Esophagus squamous epithelium (tissue), 5 donors: ENCODE results near the gene FAAH2. TPM values are rescaled to one million over a fixed set of nuclear protein-coding genes. Genes with fewer than 3 reads are reported as not detected.
A peak's percentile ranks its signal among the peaks of the same experiment; 100 is the strongest.

Source experiments
- DNase-seq: peaks from one replicate; lab custom pipeline; 2025; lab: John Stamatoyannopoulos, UW
- H3K27ac ChIP-seq, 4 donors: fragments of 200-600 bp; sonication (generic); one replicate each; pipeline ENCODE4 v1.5.1; 2016 to 2019; ENCODE audit warnings: mild to moderate bottlenecking in 1 of 4
- H3K27me3 ChIP-seq, 4 donors: fragments of 200-600 bp; sonication (generic); 1 replicate in 3 of 4; 2 replicates in 1 of 4; pipeline versions ENCODE4 v1.5.1 to v1.6.0; 2017 to 2021; ENCODE audit warnings: antibody characterized with exemption in 1 of 4
- H3K36me3 ChIP-seq, 3 donors: fragments of 200-600 bp; sonication (generic); one replicate each; pipeline ENCODE4 v1.5.1; 2016 to 2019
- H3K4me1 ChIP-seq, 3 donors: fragments of 200-600 bp; sonication (generic); one replicate each; pipeline ENCODE4 v1.5.1; 2017 to 2019
- H3K4me3 ChIP-seq, 4 donors: fragments of 200-600 bp; sonication (generic); 1 replicate in 3 of 4; 2 replicates in 1 of 4; pipeline ENCODE4 v1.5.1; 2016 to 2019; ENCODE audit warnings: mild to moderate bottlenecking in 2 of 4, moderate library complexity in 1 of 4
- H3K9me3 ChIP-seq, 3 donors: fragments of 200-600 bp; sonication (generic); one replicate each; pipeline ENCODE4 v1.5.1; 2016 to 2019
- POLR2A ChIP-seq, 4 donors: fragments of 450-650 bp; IDR thresholded peaks; one replicate each; pipeline ENCODE4 v1.6.1; 2017; ENCODE audit warnings: antibody characterized with exemption in 4 of 4, mild to moderate bottlenecking in 4 of 4, moderate library complexity in 3 of 4
- WGBS, 2 donors: methylation state at CpG; one replicate each; pipeline ENCODE4 v1.1.5; 2018; 5-methylcytosine and 5-hydroxymethylcytosine counted together
- intact Hi-C: fragments of 100-400 bp; cut with DNase I; formaldehyde crosslinking; loops from one replicate; pipeline ENCODE4 v1.15.0; 2022
- total RNA-seq, 4 donors: library from RNA; depleted of rRNA; stranded (reverse); fragments of >200 nt; gene quantifications; one replicate each; pipeline ENCODE4 v1.1.0, GENCODE V29; 2016
- TF ChIP-seq, protein P1 (sequence below), 6 experiments: fragments of 450-650 bp in 4 of 6; fragments of 200-600 bp in 2 of 6; sonication (generic) in 2 of 6; IDR thresholded peaks; one replicate each; pipeline ENCODE4 v1.5.1; 2016 to 2019; ENCODE audit warnings: antibody characterized with exemption in 6 of 6, mild to moderate bottlenecking in 4 of 6, moderate library complexity in 4 of 6
- donor health status: DM: yes; HTN: yes; CAD: no.

Gene FAAH2
- total RNA-seq, 4 donors from 2014 or later = 7.2 to 16.1 (median 10.1) TPM

DNA sequence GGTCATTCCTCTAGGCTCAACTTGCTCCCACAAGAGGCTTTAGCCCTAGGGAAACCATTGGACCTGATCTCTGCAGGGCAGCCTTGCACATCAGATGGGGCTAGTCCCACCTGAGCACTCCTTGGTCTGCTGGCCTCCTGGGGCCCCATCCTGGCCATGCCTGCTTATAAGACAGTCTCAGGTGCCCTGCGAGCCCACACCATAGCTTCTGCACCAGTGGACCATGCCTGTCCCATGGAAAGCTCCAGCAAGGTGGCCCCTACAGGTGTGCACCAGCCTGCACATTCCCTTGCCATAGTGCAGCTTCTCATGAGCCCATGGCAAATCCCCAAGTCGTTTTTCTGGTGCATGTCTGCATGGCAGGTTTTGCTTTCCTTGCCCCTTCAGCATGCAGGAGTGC, 19.6 kb upstream of the FAAH2 start:
- Histone ChIP-seq H3K27me3 (no peaks in the 10 kb centered on the region), H3K27ac (no peak overlapping the region), H3K4me3 (no peak overlapping the region), H3K4me1 (no peaks in the 10 kb centered on the region), H3K36me3 (no peaks in the 10 kb centered on the region), H3K9me3 (peaks cover 0 to 15% (median 0%) of the 10 kb centered on the region in 3 donors)
- TF ChIP-seq POLR2A (IDR thresholded peaks at IDR 0.05) = no peak
- TF ChIP-seq, protein P1, sequence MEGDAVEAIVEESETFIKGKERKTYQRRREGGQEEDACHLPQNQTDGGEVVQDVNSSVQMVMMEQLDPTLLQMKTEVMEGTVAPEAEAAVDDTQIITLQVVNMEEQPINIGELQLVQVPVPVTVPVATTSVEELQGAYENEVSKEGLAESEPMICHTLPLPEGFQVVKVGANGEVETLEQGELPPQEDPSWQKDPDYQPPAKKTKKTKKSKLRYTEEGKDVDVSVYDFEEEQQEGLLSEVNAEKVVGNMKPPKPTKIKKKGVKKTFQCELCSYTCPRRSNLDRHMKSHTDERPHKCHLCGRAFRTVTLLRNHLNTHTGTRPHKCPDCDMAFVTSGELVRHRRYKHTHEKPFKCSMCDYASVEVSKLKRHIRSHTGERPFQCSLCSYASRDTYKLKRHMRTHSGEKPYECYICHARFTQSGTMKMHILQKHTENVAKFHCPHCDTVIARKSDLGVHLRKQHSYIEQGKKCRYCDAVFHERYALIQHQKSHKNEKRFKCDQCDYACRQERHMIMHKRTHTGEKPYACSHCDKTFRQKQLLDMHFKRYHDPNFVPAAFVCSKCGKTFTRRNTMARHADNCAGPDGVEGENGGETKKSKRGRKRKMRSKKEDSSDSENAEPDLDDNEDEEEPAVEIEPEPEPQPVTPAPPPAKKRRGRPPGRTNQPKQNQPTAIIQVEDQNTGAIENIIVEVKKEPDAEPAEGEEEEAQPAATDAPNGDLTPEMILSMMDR (IDR thresholded peaks at IDR 0.05) = no peak
- no peak for DNase-seq
- intact Hi-C loops = no loop called here
- 43% methylated on average over 1 of the region's 2 CpGs; no CpG with 5 or more reads in 1 of the 2 donors for WGBS, 2 donors

DNA sequence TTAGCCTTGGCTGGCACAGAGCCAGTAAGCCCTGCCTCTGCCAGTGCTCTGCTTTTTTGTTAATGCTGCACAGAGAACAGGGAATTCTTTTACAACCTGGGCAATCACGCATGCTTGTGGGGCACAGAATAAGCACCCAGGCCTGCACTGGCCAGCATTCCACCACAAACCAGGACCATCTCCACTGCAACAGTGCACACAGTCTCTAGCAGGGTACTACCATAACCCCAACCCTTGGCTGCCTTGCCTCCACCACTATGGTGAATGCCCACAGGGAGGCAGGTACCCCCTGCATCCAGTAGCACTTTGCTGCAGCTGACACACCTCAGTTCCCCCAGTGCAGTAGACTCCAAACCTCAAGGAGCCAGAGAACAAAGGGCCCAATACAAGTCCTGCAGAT, 19.2 kb upstream of the FAAH2 start:
- Histone ChIP-seq H3K27me3 (no peaks in the 10 kb centered on the region), H3K27ac (no peak overlapping the region), H3K4me3 (no peak overlapping the region), H3K4me1 (no peaks in the 10 kb centered on the region), H3K36me3 (no peaks in the 10 kb centered on the region), H3K9me3 (peaks cover 0 to 15% (median 0%) of the 10 kb centered on the region in 3 donors)
- intact Hi-C loops = no loop called here
- TF ChIP-seq, protein P1 (IDR thresholded peaks at IDR 0.05) = no peak
- no peak for TF ChIP-seq POLR2A (IDR thresholded peaks at IDR 0.05)
- no peak for DNase-seq
- no CpG with 5 or more reads among the region's 1 CpG for WGBS, 2 donors

DNA sequence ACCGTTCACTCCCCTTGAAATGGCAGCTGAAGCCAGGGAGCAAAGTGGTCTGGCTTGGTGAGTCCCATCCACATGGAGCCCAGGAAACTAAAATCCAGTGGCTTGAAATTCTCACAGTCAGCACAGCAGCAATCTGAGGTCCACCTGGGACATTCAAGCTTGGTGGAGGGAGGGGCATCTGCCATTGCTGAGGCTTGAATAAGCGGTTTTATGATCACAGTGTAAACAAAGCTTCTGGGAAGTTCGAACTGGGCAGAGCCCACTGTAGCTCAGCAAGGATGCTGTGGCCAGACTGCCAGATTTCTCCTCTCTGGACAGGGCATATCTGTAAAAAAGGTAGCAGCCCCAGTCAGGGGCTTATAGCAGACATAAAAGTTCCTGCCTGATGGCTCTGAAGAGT, 15.5 kb upstream of the FAAH2 start:
- 71 to 80% methylated on average over 2 of the region's 3 CpGs for WGBS, 2 donors
- Histone ChIP-seq H3K36me3 (no peaks in the 10 kb centered on the region), H3K27me3 (no peaks in the 10 kb centered on the region), H3K9me3 (peaks cover 0 to 15% (median 0%) of the 10 kb centered on the region in 3 donors), H3K27ac (no peak overlapping the region), H3K4me3 (no peak overlapping the region), H3K4me1 (no peaks in the 10 kb centered on the region)
- intact Hi-C loops = no loop called here
- TF ChIP-seq POLR2A (IDR thresholded peaks at IDR 0.05) = no peak
- TF ChIP-seq, protein P1 (IDR thresholded peaks at IDR 0.05) = no peak
- no peak for DNase-seq

DNA sequence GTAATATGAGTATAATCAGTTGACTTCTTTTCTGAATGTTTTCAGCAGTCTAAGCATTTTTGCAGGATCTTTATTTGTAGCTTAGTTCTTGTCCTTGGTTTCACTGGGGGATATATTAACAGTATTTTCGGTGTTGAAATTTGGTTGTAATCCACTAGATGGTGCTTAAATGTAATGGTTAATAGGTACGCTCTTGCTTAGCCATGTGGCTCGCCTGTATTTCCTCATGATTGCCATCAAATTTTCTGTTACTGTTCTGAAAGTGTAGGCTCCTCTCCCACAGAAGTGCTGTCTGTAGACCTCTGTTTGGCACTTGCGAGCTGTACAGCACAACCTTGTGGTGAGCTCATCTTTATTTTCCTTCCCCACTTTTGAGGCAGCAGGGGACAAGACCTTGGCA, 3.9 kb upstream of the FAAH2 start:
- H3K4me1 ChIP-seq = no peaks in the 10 kb centered on the region
- H3K4me3 ChIP-seq = no peak overlapping the region
- H3K27me3 ChIP-seq = no peaks in the 10 kb centered on the region
- no peak for TF ChIP-seq POLR2A (IDR thresholded peaks at IDR 0.05)
- TF ChIP-seq, protein P1 (IDR thresholded peaks at IDR 0.05) = peak in 1 of 6 experiments; percentile 19
- H3K36me3 ChIP-seq = no peaks in the 10 kb centered on the region
- H3K27ac ChIP-seq = no peak overlapping the region
- intact Hi-C loops = no loop called here
- no peak for DNase-seq
- WGBS, 2 donors = 57 to 75% methylated on average over 2 to 4 of the region's 4 CpGs
- peaks cover 0 to 6% (median 0%) of the 10 kb centered on the region in 3 donors for H3K9me3 ChIP-seq

DNA sequence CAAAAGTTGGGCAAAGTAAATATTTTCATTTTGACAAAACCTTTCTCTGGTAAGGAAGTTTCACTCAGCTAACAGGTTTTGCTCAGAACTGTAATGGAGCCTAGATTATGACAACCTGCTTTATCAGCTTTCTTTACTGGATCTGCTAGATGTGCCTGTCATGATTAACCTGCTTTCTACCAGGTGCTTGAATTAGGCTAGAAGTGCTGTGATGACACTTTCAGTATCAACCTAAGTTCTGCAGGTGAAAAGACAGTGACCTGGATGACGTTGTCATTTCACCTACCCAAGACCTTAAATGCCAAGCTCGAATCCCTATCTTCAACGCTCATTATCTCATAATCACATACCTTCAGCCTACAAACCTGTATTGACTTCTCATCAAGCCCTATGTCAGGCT, 1.5 kb upstream of the FAAH2 start:
- Histone ChIP-seq H3K27ac (no peak overlapping the region), H3K4me3 (no peak overlapping the region), H3K27me3 (no peaks in the 10 kb centered on the region), H3K9me3 (no peaks in the 10 kb centered on the region), H3K36me3 (no peaks in the 10 kb centered on the region), H3K4me1 (no peaks in the 10 kb centered on the region)
- TF ChIP-seq, protein P1 (IDR thresholded peaks at IDR 0.05) = no peak
- no peak for TF ChIP-seq POLR2A (IDR thresholded peaks at IDR 0.05)
- intact Hi-C loops = no loop called here
- no peak for DNase-seq
- 69% methylated on average over 3 of the region's 3 CpGs; no CpG with 5 or more reads in 1 of the 2 donors for WGBS, 2 donors
